H1 (cell line): ENCODE measurements around the gene ACKR2. TPM values are rescaled to one million over a fixed set of nuclear protein-coding genes. Genes with fewer than 3 reads are reported as not detected.

Experiments used
- CTCF ChIA-PET: fragments of 300-600 bp; sonication (Branson Sonifier 250); formaldehyde crosslinking; loops from one replicate; lab custom pipeline; 2021; ENCODE audit not compliant: partially characterized antibody; lab: Charles Lee
- POLR2A ChIA-PET: fragments of 300-600 bp; sonication (Branson Sonifier 250); formaldehyde crosslinking; loops from one replicate; lab custom pipeline; 2021; ENCODE audit warnings: inconsistent platforms; ENCODE audit not compliant: partially characterized antibody; lab: Charles Lee
- DNase-seq, 2 experiments: peaks; one replicate each; pipeline versions ENCODE4 v3.0.0 to v3.0.0-alpha.2; 2010 to 2022; ENCODE audit warnings: low spot score in 2 of 2, low read depth in 1 of 2, mixed read lengths in 1 of 2
- FAIRE-seq: peaks from 2 replicates; lab custom pipeline; 2011; peaks lifted over from hg19 to GRCh38; lab: Jason Lieb, UNC
- H2AFZ ChIP-seq: 2 replicates; pipeline ENCODE4 v1.8.1; 2012; ENCODE audit warnings: low read length, inconsistent platforms
- H2AK5ac ChIP-seq: 2 replicates; pipeline ENCODE4 v1.6.1; 2013; ENCODE audit warnings: low read depth, low read length
- H2BK120ac ChIP-seq: replicated peaks from 2 replicates; pipeline ENCODE3; 2013; ENCODE audit warnings: low read depth, low read length, inconsistent platforms
- H2BK12ac ChIP-seq: 2 replicates; pipeline ENCODE4 v1.6.1; 2013; ENCODE audit warnings: low read depth, low read length
- H2BK15ac ChIP-seq: 2 replicates; pipeline ENCODE4 v1.6.1; 2013; ENCODE audit warnings: low read length
- H2BK20ac ChIP-seq: 2 replicates; pipeline ENCODE4 v1.6.1; 2013; ENCODE audit warnings: low read length
- H2BK5ac ChIP-seq: 2 replicates; pipeline ENCODE4 v1.6.1; 2013; ENCODE audit warnings: low read depth, low read length
- H3K14ac ChIP-seq: 2 replicates; pipeline ENCODE4 v1.6.1; 2013; ENCODE audit warnings: inconsistent platforms; ENCODE audit not compliant: insufficient read length
- H3K18ac ChIP-seq: 2 replicates; pipeline ENCODE4 v1.6.1; 2013; ENCODE audit warnings: low read length; ENCODE audit errors: extremely low read depth
- H3K23ac ChIP-seq: 2 replicates; pipeline ENCODE4 v1.6.1; 2013; ENCODE audit warnings: inconsistent platforms; ENCODE audit not compliant: insufficient read length
- H3K23me2 ChIP-seq: 2 replicates; pipeline ENCODE4 v1.6.1; 2013; ENCODE audit warnings: low read depth, low read length
- H3K27ac ChIP-seq: 2 replicates; pipeline ENCODE4 v1.6.1; 2011; ENCODE audit warnings: low read depth, low read length, inconsistent platforms
- H3K27me3 ChIP-seq, 4 experiments: replicated peaks in 1 of 4; 1 replicate in 1 of 4; 2 replicates in 3 of 4; pipeline versions ENCODE4 v1.6.1 to v1.8.1; 2011 to 2013; ENCODE audit warnings: low read length in 3 of 4, mild to moderate bottlenecking in 3 of 4, inconsistent platforms in 2 of 4, mixed read lengths in 2 of 4, moderate library complexity in 1 of 4; ENCODE audit not compliant: control insufficient read depth in 3 of 4, insufficient read depth in 3 of 4; ENCODE audit errors: extremely low read depth in 1 of 4
- H3K36me3 ChIP-seq, 4 experiments: 2 replicates each; pipeline versions ENCODE4 v1.6.1 to v1.8.1; 2011 to 2013; ENCODE audit warnings: mild to moderate bottlenecking in 4 of 4, low read length in 3 of 4, moderate library complexity in 2 of 4, control low read depth in 1 of 4, inconsistent platforms in 1 of 4; ENCODE audit not compliant: insufficient read depth in 4 of 4, control insufficient read depth in 2 of 4
- H3K4ac ChIP-seq: replicated peaks from 2 replicates; pipeline ENCODE3; 2013; ENCODE audit warnings: low read length, low read depth, mixed read lengths, inconsistent platforms; ENCODE audit not compliant: insufficient read length
- H3K4me1 ChIP-seq, 4 experiments: replicated peaks in 1 of 4; 1 replicate in 1 of 4; 2 replicates in 3 of 4; pipeline versions ENCODE4 v1.6.1 to v1.8.1; 2011 to 2013; ENCODE audit warnings: low read length in 3 of 4, inconsistent platforms in 2 of 4, mixed read lengths in 1 of 4; ENCODE audit not compliant: insufficient read depth in 4 of 4, control insufficient read depth in 3 of 4
- H3K4me2 ChIP-seq, 2 experiments: 2 replicates each; pipeline versions ENCODE4 v1.6.1 to v1.8.1; 2011 to 2013; ENCODE audit warnings: low read depth in 2 of 2, low read length in 2 of 2, control low read depth in 1 of 2, inconsistent platforms in 1 of 2, mild to moderate bottlenecking in 1 of 2; ENCODE audit not compliant: insufficient read depth in 1 of 2
- H3K4me3 ChIP-seq, 4 experiments: fragments of 200-600, 300-600 bp in 1 of 4; sonication (generic), shearing (Covaris generic), sonication (Bioruptor Twin) in 1 of 4; 2 replicates each; pipeline versions ENCODE4 v1.5.1 to v1.8.1; 2011 to 2016; ENCODE audit warnings: low read length in 4 of 4, low read depth in 3 of 4, control low read depth in 2 of 4, inconsistent platforms in 2 of 4, mild to moderate bottlenecking in 2 of 4, mixed read lengths in 1 of 4, moderate library complexity in 1 of 4; ENCODE audit not compliant: insufficient read depth in 2 of 4; ENCODE audit errors: extremely low read depth in 1 of 4
- H3K56ac ChIP-seq: replicated peaks from 2 replicates; pipeline ENCODE3; 2013; ENCODE audit warnings: low read depth, mild to moderate bottlenecking, mixed read lengths, low read length, inconsistent platforms; ENCODE audit not compliant: insufficient read length
- H3K79me1 ChIP-seq: 2 replicates; pipeline ENCODE4 v1.6.1; 2013; ENCODE audit warnings: low read depth, low read length, control low read depth
- H3K79me2 ChIP-seq, 2 experiments: 2 replicates each; pipeline versions ENCODE4 v1.6.1 to v1.8.1; 2012 to 2013; ENCODE audit warnings: low read length in 2 of 2, mild to moderate bottlenecking in 2 of 2, inconsistent platforms in 1 of 2; ENCODE audit not compliant: insufficient read depth in 2 of 2, control insufficient read depth in 1 of 2
- H3K9ac ChIP-seq, 4 experiments: replicated peaks in 1 of 4; 1 replicate in 1 of 4; 2 replicates in 3 of 4; pipeline versions ENCODE4 v1.6.1 to v1.8.1; 2011 to 2013; ENCODE audit warnings: low read depth in 3 of 4, low read length in 3 of 4, control low read depth in 2 of 4, mild to moderate bottlenecking in 2 of 4, moderate library complexity in 2 of 4, inconsistent platforms in 1 of 4; ENCODE audit errors: extremely low read depth in 1 of 4
- H3K9me3 ChIP-seq, 2 experiments: 2 replicates each; pipeline versions ENCODE4 v1.6.1 to v1.8.1; 2012 to 2013; ENCODE audit warnings: mild to moderate bottlenecking in 2 of 2, moderate library complexity in 2 of 2, control low read depth in 1 of 2, inconsistent platforms in 1 of 2, low read depth in 1 of 2, low read length in 1 of 2, mixed read lengths in 1 of 2; ENCODE audit not compliant: insufficient read depth in 2 of 2
- H4K20me1 ChIP-seq, 2 experiments: replicated peaks in 1 of 2; 2 replicates each; pipeline versions ENCODE3 to v1.8.1; 2011 to 2013; ENCODE audit warnings: inconsistent platforms in 2 of 2, low read length in 2 of 2, mild to moderate bottlenecking in 1 of 2; ENCODE audit not compliant: insufficient read depth in 2 of 2, control insufficient read depth in 1 of 2
- H4K5ac ChIP-seq: 2 replicates; pipeline ENCODE4 v1.6.1; 2013; ENCODE audit warnings: low read length, low read depth, mixed read lengths, inconsistent platforms; ENCODE audit not compliant: insufficient read length
- H4K8ac ChIP-seq: 2 replicates; pipeline ENCODE4 v1.8.0; 2013; ENCODE audit warnings: mild to moderate bottlenecking, moderate library complexity, low read length, inconsistent platforms; ENCODE audit not compliant: insufficient read depth; ENCODE audit errors: extremely low read depth
- H4K91ac ChIP-seq: replicated peaks from 2 replicates; pipeline ENCODE3; 2013; ENCODE audit warnings: low read length, mixed read lengths, inconsistent platforms; ENCODE audit not compliant: insufficient read length
- CEBPB ChIP-seq: IDR thresholded peaks from 2 replicates; pipeline ENCODE4 v1.6.1; 2012; ENCODE audit warnings: low read depth, low read length
- HDAC2 ChIP-seq, 2 experiments: fragments of 300-600 bp in 1 of 2; sonication (generic) in 1 of 2; IDR thresholded peaks; 2 replicates each; pipeline ENCODE4 v1.6.1; 2011 to 2012; ENCODE audit warnings: low read depth in 2 of 2, low read length in 2 of 2, mild to moderate bottlenecking in 2 of 2, moderate library complexity in 2 of 2, borderline replicate concordance in 1 of 2, inconsistent platforms in 1 of 2
- NANOG ChIP-seq: IDR thresholded peaks from 2 replicates; pipeline ENCODE4 v1.6.1; 2011; ENCODE audit warnings: low read length, low read depth, mild to moderate bottlenecking, inconsistent platforms; ENCODE audit not compliant: insufficient read depth, poor library complexity, severe bottlenecking
- SIN3A ChIP-seq, 2 experiments: IDR thresholded peaks in 1 of 2; conservative IDR thresholded peaks in 1 of 2; 2 replicates each; pipeline ENCODE4 v1.6.1; 2011 to 2012; ENCODE audit warnings: low read length in 2 of 2, improper control_type of control experiment in 1 of 2, low read depth in 1 of 2, mild to moderate bottlenecking in 1 of 2
- WGBS, 2 experiments: shearing (Covaris generic) in 1 of 2; methylation state at CpG; one replicate each; pipeline versions ENCODE4 v1.1.6 to v1.1.7; 2013 to 2015; ENCODE audit warnings: low lambda C conversion rate in 2 of 2, mixed read lengths in 2 of 2, inconsistent platforms in 1 of 2, low coverage in 1 of 2, missing lambda C conversion rate in 1 of 2; ENCODE audit not compliant: insufficient replicate concordance in 2 of 2, insufficient coverage in 1 of 2, insufficient read length in 1 of 2; ENCODE audit errors: extremely low coverage in 1 of 2, missing lambda C conversion rate in 1 of 2; 5-methylcytosine and 5-hydroxymethylcytosine counted together
- polyA plus RNA-seq, 7 experiments: library from polyadenylated mRNA; depleted of rRNA in 3 of 7; stranded (reverse) in 5 of 7; unstranded in 2 of 7; fragments of >200 nt in 5 of 7; fragments of 200-250 nt in 2 of 7; gene quantifications; 1 replicate in 5 of 7; 2 replicates in 1 of 7; 4 replicates in 1 of 7; pipeline versions ENCODE4 v1.2.1 to v1.2.3, GENCODE V29; 2011 to 2013; ENCODE audit warnings: missing spikeins in 2 of 7, mixed read lengths in 2 of 7
- total RNA-seq: library from RNA; stranded (reverse); fragmentation: NEBNext Ultra II Directional; extraction: Animal tissue kit (Norgen Biotek cat#: 25700); gene quantifications from 2 replicates; pipeline ENCODE4 v1.2.1, GENCODE V29; 2021

Gene ACKR2
- total and polyA plus RNA-seq, 2 of the 8 experiments (the other 6 are each of a cell fraction or from before 2014, with no cell fraction given) = 0.09 to 0.12 TPM

DNA sequence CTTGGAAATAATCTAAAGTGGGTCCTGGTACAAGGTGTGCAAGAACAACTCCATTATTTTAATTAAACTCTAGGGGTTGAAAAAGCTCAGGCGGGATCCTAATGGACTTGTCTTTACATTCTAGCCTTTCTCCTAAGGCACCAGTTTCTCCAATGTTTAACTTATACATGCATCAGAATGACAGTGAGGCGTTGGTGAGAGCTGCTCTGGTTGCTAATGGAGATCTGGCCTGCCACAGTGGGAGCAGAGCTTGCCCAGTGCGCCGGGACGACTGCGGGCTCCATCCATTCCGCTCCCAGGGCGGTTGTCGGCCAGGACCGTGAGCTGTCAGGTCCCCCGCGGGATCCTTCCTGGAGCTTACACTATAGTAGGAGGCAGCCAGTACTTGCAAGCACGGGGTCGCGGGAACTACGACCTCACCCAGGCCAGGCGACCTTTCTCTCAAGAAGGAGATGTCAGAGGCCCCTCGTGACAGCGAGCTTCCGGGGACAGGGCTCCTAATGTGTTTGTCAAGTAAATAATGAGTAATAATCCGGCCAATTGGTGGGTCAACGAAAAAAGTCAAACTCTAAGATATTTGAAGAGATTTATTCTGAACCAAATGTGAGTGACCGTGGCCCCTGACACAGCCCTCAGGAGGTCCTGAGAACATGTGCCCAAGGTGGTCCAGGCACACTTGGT, 4.0 kb upstream of the ACKR2 start:
- H3K4ac ChIP-seq = no peak overlapping the region
- CTCF ChIA-PET = interaction anchor here (0.7 to 2.1 kb wide), 10 partner anchors 9 to 80 kb away, joined by 3 to 6 read pairs (median 4); no protein-coding TSS in a partner anchor
- H3K18ac ChIP-seq = no peak overlapping the region
- H3K23me2 ChIP-seq = peaks cover 10% of the 10 kb centered on the region; the same call in 1 of the 2 replicates
- H4K8ac ChIP-seq = no peak overlapping the region
- WGBS, 2 experiments = 35% methylated on average over 23 of the region's 23 CpGs; no CpG with 5 or more reads in 1 of the 2 experiments
- H2BK15ac ChIP-seq = no peak overlapping the region
- H2AK5ac ChIP-seq = no peak overlapping the region
- peak overlapping the region; percentile 85 to 96 (median 88); a peak in 6 of 8 replicates for H3K4me3 ChIP-seq
- H4K5ac ChIP-seq = no peak overlapping the region
- no peak for TF ChIP-seq CEBPB
- no peak for TF ChIP-seq NANOG
- no peak for TF ChIP-seq HDAC2 (IDR thresholded peaks at IDR 0.05; ENCODE audit: borderline replicate concordance in 1 of 2, low read depth in 2 of 2, low read length in 2 of 2)
- 0 out of 4 replicates have a peak, but pooled peaks of 1 of the 2 experiments have one; percentile 20 for TF ChIP-seq SIN3A (conservative IDR thresholded peaks at IDR 0.05 in 1 of 2, IDR thresholded peaks at IDR 0.05 in 1 of 2; ENCODE audit: low read depth in 1 of 2, low read length in 2 of 2)
- H3K27me3 ChIP-seq = peaks cover 0 to 9% (median 5%) of the 10 kb centered on the region in 4 experiments; a peak in 3 of 7 replicates
- H3K14ac ChIP-seq = no peak overlapping the region
- no peak overlapping the region for H3K27ac ChIP-seq
- peak overlapping the region; percentile 35; the same call in 1 of the 2 replicates for H2AFZ ChIP-seq
- H3K4me2 ChIP-seq = peak overlapping the region; percentile 80 to 99
- H4K20me1 ChIP-seq = no peaks in the 10 kb centered on the region
- no peak overlapping the region for H2BK20ac ChIP-seq
- no peaks in the 10 kb centered on the region for H3K9me3 ChIP-seq
- H3K36me3 ChIP-seq = no peaks in the 10 kb centered on the region; a peak in 1 of 8 replicates
- H3K4me1 ChIP-seq = peaks cover 0 to 5% (median 2%) of the 10 kb centered on the region in 4 experiments; a peak in 4 of 7 replicates
- H2BK5ac ChIP-seq = no peak overlapping the region
- peaks cover 0 to 36% of the 10 kb centered on the region in 2 experiments; a peak in 3 of 4 replicates for H3K79me2 ChIP-seq
- POLR2A ChIA-PET = interaction anchor here (0.7 to 3.3 kb wide), 9 partner anchors 11 to 215 kb away, joined by 3 to 19 read pairs (median 7); partner anchors contain the start of genes KLHL40 and SS18L2
- FAIRE-seq (no peak), DNase-seq (peak in 1 of 2 experiments; percentile 50)
- H4K91ac ChIP-seq = no peak overlapping the region
- no peak overlapping the region for H2BK120ac ChIP-seq
- no peak overlapping the region for H3K9ac ChIP-seq
- no peaks in the 10 kb centered on the region; the same call in 1 of the 2 replicates for H3K79me1 ChIP-seq
- H3K56ac ChIP-seq = no peak overlapping the region
- no peak overlapping the region for H3K23ac ChIP-seq
- no peak overlapping the region for H2BK12ac ChIP-seq
